Endothelial cell of umbilical vein (primary cell): ENCODE measurements around the gene ZNF644. TPM values are rescaled to one million over a fixed set of nuclear protein-coding genes. Genes with fewer than 3 reads are reported as not detected.

Source experiments
- BruUV-seq: library from RNA; stranded (reverse); fragments of 400-500 nt; replicated peaks from 2 replicates; lab custom pipeline; 2021; lab: Mats Ljungman, UMichigan
- CTCF ChIA-PET: fragments of 300-600, 350-600 bp; sonication (Branson Sonifier 250); formaldehyde crosslinking; loops from one replicate; lab custom pipeline; 2021; ENCODE audit warnings: antibody characterized with exemption, inconsistent platforms; lab: Charles Lee
- POLR2A ChIA-PET: fragments of 300-600, 350-600 bp; sonication (Branson Sonifier 250); formaldehyde crosslinking; loops from one replicate; lab custom pipeline; 2021; ENCODE audit warnings: antibody characterized with exemption, inconsistent platforms; lab: Charles Lee
- DNase-seq: peaks from one replicate; pipeline ENCODE4 v3.0.0-alpha.2; 2011; ENCODE audit warnings: low read depth, low spot score
- FAIRE-seq: peaks from 2 replicates; lab custom pipeline; 2011; peaks lifted over from hg19 to GRCh38; lab: Jason Lieb, UNC
- H2AFZ ChIP-seq: 2 replicates; pipeline ENCODE4 v1.6.0; 2012; ENCODE audit warnings: low read depth, low read length, control low read depth, inconsistent platforms
- H3K27ac ChIP-seq: 2 replicates; pipeline ENCODE4 v1.5.1; 2011; ENCODE audit warnings: low read depth, mild to moderate bottlenecking, control low read depth, low read length, moderate library complexity; ENCODE audit not compliant: insufficient read depth
- H3K27me3 ChIP-seq, 2 experiments: 2 replicates each; pipeline versions ENCODE4 v1.6.0 to v1.6.1; 2011; ENCODE audit warnings: low read length in 2 of 2, mixed read lengths in 1 of 2; ENCODE audit not compliant: control insufficient read depth in 2 of 2, insufficient read depth in 2 of 2
- H3K36me3 ChIP-seq, 2 experiments: 2 replicates in 1 of 2; 3 replicates in 1 of 2; pipeline ENCODE4 v1.5.1; 2011; ENCODE audit warnings: low read length in 2 of 2, mild to moderate bottlenecking in 1 of 2, moderate library complexity in 1 of 2; ENCODE audit not compliant: control insufficient read depth in 2 of 2, insufficient read depth in 2 of 2; ENCODE audit errors: extremely low read depth in 1 of 2
- H3K4me1 ChIP-seq: 3 replicates; pipeline ENCODE4 v1.5.1; 2011; ENCODE audit warnings: mild to moderate bottlenecking, low read length; ENCODE audit not compliant: control insufficient read depth, insufficient read depth; ENCODE audit errors: extremely low read depth
- H3K4me2 ChIP-seq: 2 replicates; pipeline ENCODE4 v1.6.1; 2011; ENCODE audit warnings: low read length, control low read depth, mixed read lengths; ENCODE audit not compliant: insufficient read depth
- H3K4me3 ChIP-seq, 3 experiments: fragments of 200-600 bp in 1 of 3; sonication (generic), shearing (Covaris generic) in 1 of 3; replicated peaks in 1 of 3; 2 replicates each; pipeline ENCODE4 v1.5.1; 2011 to 2016; ENCODE audit warnings: control low read depth in 3 of 3, low read length in 3 of 3, mild to moderate bottlenecking in 2 of 3, inconsistent platforms in 1 of 3, low read depth in 1 of 3, moderate library complexity in 1 of 3; ENCODE audit not compliant: insufficient read depth in 1 of 3
- H3K79me2 ChIP-seq: 2 replicates; pipeline ENCODE4 v1.6.0; 2012; ENCODE audit warnings: low read length, inconsistent platforms; ENCODE audit not compliant: control insufficient read depth, insufficient read depth
- H3K9ac ChIP-seq: replicated peaks from 2 replicates; pipeline ENCODE3; 2011; ENCODE audit warnings: low read length, control low read depth; ENCODE audit not compliant: insufficient read depth; ENCODE audit errors: extremely low read depth
- H3K9me1 ChIP-seq: replicated peaks from 3 replicates; pipeline ENCODE4 v1.6.0; 2011; ENCODE audit warnings: mild to moderate bottlenecking, low read length; ENCODE audit not compliant: control insufficient read depth, insufficient read depth; ENCODE audit errors: extremely low read depth
- H3K9me3 ChIP-seq: replicated peaks from 2 replicates; pipeline ENCODE4 v1.5.1; 2012; ENCODE audit warnings: low read length, inconsistent platforms; ENCODE audit not compliant: control insufficient read depth, insufficient read depth
- H4K20me1 ChIP-seq: replicated peaks from 2 replicates; pipeline ENCODE3; 2011; ENCODE audit warnings: mild to moderate bottlenecking, low read length; ENCODE audit not compliant: control insufficient read depth, insufficient read depth; ENCODE audit errors: extremely low read depth
- CTCF ChIP-seq, 2 donors: IDR thresholded peaks; 1 replicate in 1 of 2; 2 replicates in 1 of 2; pipeline ENCODE4 v1.5.1; 2011; ENCODE audit warnings: low read length in 2 of 2, mild to moderate bottlenecking in 2 of 2, moderate library complexity in 2 of 2, control low read depth in 1 of 2, inconsistent platforms in 1 of 2, low read depth in 1 of 2; ENCODE audit not compliant: insufficient read depth in 1 of 2; ENCODE audit errors: extremely low read depth in 1 of 2
- EZH2 ChIP-seq: IDR thresholded peaks from 2 replicates; pipeline ENCODE4 v1.6.1; 2012; ENCODE audit warnings: borderline replicate concordance, low read depth, mild to moderate bottlenecking, moderate library complexity, low read length, inconsistent platforms; ENCODE audit not compliant: severe bottlenecking
- FOS ChIP-seq: IDR thresholded peaks from 2 replicates; pipeline ENCODE4 v1.6.1; 2011; ENCODE audit warnings: mild to moderate bottlenecking, low read length, moderate library complexity, borderline replicate concordance; ENCODE audit not compliant: insufficient read depth
- GATA2 ChIP-seq: IDR thresholded peaks from 2 replicates; pipeline ENCODE4 v1.7.0; 2011; ENCODE audit warnings: low read depth, mild to moderate bottlenecking, moderate library complexity, mixed read lengths, low read length; ENCODE audit not compliant: insufficient read length, insufficient read depth
- JUN ChIP-seq: IDR thresholded peaks from 2 replicates; pipeline ENCODE4 v1.6.1; 2011; ENCODE audit warnings: borderline replicate concordance, low read depth; ENCODE audit not compliant: insufficient read length, insufficient read depth
- MAX ChIP-seq: IDR thresholded peaks from 2 replicates; pipeline ENCODE4 v1.6.1; 2011; ENCODE audit not compliant: insufficient read depth, insufficient read length
- MYC ChIP-seq: IDR thresholded peaks from one replicate; pipeline ENCODE4 v1.6.1; 2011; ENCODE audit warnings: mild to moderate bottlenecking, low read depth, low read length
- POLR2A ChIP-seq: IDR thresholded peaks from 2 replicates; pipeline ENCODE4 v1.6.1; 2012; ENCODE audit warnings: low read depth, mild to moderate bottlenecking, control low read depth, low read length
- POLR2AphosphoS5 ChIP-seq: IDR thresholded peaks from 2 replicates; pipeline ENCODE4 v1.6.1; 2012; ENCODE audit warnings: low read depth, mild to moderate bottlenecking, control low read depth, low read length, moderate library complexity; ENCODE audit not compliant: insufficient read depth
- dilution Hi-C: fragments of 300-500 bp; cut with MboI; formaldehyde crosslinking; loops from one replicate; pipeline ENCODE4 v1.15.0; 2019; ENCODE audit warnings: low sequenced_read_pairs; ENCODE audit not compliant: extremely low pct_ligation_motif_present
- intact Hi-C: fragments of 100-400 bp; cut with micrococcal nuclease; formaldehyde crosslinking; loops from one replicate; pipeline ENCODE4 v1.10.0; 2022
- polyA plus RNA-seq, 4 experiments: library from polyadenylated mRNA; depleted of rRNA in 3 of 4; stranded (reverse) in 3 of 4; unstranded in 1 of 4; fragments of >200 nt; gene quantifications; 2 replicates each; pipeline versions ENCODE4 v1.2.1 to v1.2.3, GENCODE V29; 2011 to 2012; ENCODE audit warnings: missing spikeins in 1 of 4
- total RNA-seq: library from RNA; stranded (reverse); gene quantifications from 2 replicates; pipeline ENCODE4 v1.2.3, GENCODE V29; 2021

The ZNF644 gene
- total and polyA plus RNA-seq, 2 donors (not counting 3 experiments of a cell fraction or from before 2014, with no cell fraction given), result 7.2 to 47.0 TPM

GRCh38 chr1:91015358-91015780 is 6.5 kb downstream of the ZNF644 start:
- CTCF ChIA-PET, result interaction anchor here (1.9 kb wide), 1 partner anchor 294 kb away, joined by 5 read pairs; no protein-coding TSS in a partner anchor
- intact Hi-C loops, result no loop called here
- no peak for FAIRE-seq

More at GRCh38 chr1:91015358-91015780, 6.5 kb downstream of the ZNF644 start:
- no TSS peak for BruUV-seq
- POLR2A ChIA-PET, result no interaction called here
- peaks cover 93% of the 10 kb centered on the region for H3K79me2 ChIP-seq
- no peak for DNase-seq
- peaks cover 11% of the 10 kb centered on the region for H3K4me1 ChIP-seq
- no peak overlapping the region for H3K27ac ChIP-seq
- H3K4me3 ChIP-seq, result no peak overlapping the region
- H3K36me3 ChIP-seq, result no peaks in the 10 kb centered on the region
- no peak overlapping the region for H3K9ac ChIP-seq
- H3K9me1 ChIP-seq, result no peaks in the 10 kb centered on the region
- no peak for TF ChIP-seq GATA2
- TF ChIP-seq POLR2A, result no peak
- no peak for TF ChIP-seq EZH2
- TF ChIP-seq CTCF (IDR thresholded peaks at IDR 0.05; ENCODE audit: extremely low read depth in 1 of 2, insufficient read depth in 1 of 2, low read depth in 1 of 2, low read length in 2 of 2), result no peak
- TF ChIP-seq FOS, result no peak
- TF ChIP-seq MYC, result no peak
- TF ChIP-seq JUN, result no peak
- no peak for TF ChIP-seq MAX
- TF ChIP-seq POLR2AphosphoS5, result no peak
- no peak overlapping the region for H2AFZ ChIP-seq
- dilution Hi-C loops, result no loop called here
- H4K20me1 ChIP-seq, result peaks cover 8% of the 10 kb centered on the region
- H3K27me3 ChIP-seq, result no peaks in the 10 kb centered on the region
- no peak overlapping the region for H3K4me2 ChIP-seq
- H3K9me3 ChIP-seq, result no peaks in the 10 kb centered on the region
